IPS-15b (cell line): ENCODE data around the gene MFSD11.
A peak's percentile ranks its signal among the peaks of the same experiment; 100 is the strongest.
"Not testable (repeated sequence)": the region's sequence is repeated elsewhere in the genome, so short reads cannot be mapped to it uniquely, and the experiment has no call there.

Experiments
- H3K27me3 ChIP-seq: one replicate; pipeline ENCODE4 v1.6.1; 2013; ENCODE audit warnings: low read length; ENCODE audit not compliant: control insufficient read depth, insufficient read depth
- H3K36me3 ChIP-seq: one replicate; pipeline ENCODE4 v1.6.1; 2013; ENCODE audit warnings: low read length; ENCODE audit not compliant: control insufficient read depth, insufficient read depth
- H3K4me1 ChIP-seq: one replicate; pipeline ENCODE4 v1.6.1; 2013; ENCODE audit warnings: mild to moderate bottlenecking, low read length; ENCODE audit not compliant: control insufficient read depth, insufficient read depth
- H3K4me3 ChIP-seq: one replicate; pipeline ENCODE4 v1.5.1; 2013; ENCODE audit warnings: low read depth, low read length
- H3K9ac ChIP-seq: one replicate; pipeline ENCODE4 v1.6.1; 2013; ENCODE audit warnings: low read depth, mild to moderate bottlenecking, low read length
- H3K9me3 ChIP-seq: one replicate; pipeline ENCODE4 v1.6.1; 2013; ENCODE audit warnings: mild to moderate bottlenecking, low read length; ENCODE audit not compliant: control insufficient read depth, insufficient read depth

Gene MFSD11

DNA sequence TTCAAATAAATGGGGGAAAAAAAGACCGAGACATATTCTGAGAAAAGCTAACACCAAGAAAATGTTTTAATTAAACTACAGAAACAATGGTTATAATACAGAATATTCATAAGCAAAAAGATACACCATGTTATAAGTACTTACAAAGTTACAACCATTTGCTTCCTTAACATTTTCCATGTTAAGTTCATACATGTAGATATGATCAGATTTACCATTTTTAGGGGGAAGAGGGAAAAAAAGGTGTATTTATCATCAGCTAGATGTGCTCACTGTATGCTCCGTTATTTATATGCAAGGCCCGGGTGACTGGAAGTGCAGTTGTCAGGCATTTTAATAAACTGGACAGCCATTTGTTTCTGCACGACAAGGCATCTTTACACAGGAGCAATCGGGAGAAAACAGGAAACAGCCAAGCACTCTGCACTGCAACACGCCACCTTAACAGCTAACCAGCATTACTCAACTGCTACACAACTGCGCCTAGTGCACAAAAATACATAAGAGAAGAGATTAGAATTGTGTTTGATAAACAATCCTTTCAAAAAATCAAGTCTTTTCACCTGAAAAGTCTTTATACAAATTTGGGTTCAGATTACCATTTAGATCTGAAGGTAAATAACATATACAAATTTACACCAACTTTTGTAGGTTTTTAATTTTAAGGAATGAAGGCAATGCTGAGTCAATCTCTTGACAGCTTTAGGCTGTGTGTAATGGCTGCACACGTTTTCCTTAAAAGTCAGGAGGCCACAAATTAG is 3.7 kb upstream of the MFSD11 start:
- Histone ChIP-seq H3K36me3 (peaks cover 33% of the 10 kb centered on the region), H3K4me3 (peak overlapping the region; percentile 98), H3K27me3 (no peaks in the 10 kb centered on the region), H3K9ac (no peak overlapping the region), H3K4me1 (peaks cover 12% of the 10 kb centered on the region), H3K9me3 (no peaks in the 10 kb centered on the region)

DNA sequence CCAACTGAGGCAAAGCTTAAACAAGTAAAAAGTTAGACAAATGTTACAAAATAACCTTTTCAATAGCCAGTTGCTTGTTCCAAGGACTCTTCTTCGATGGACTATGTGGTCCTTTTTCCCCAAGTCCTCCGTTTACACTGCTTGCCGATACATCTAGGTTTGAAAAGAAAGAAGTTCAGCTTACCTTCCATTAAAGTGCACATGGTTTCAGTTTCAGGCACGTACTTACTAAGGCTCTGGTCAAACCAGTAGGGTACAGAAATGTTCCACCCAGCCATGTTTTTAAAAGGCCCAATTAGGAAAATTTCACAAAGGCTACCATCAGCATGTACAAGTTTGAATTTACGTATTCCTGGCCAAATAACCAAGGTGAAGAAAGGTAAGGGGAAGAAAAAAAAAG is 2.9 kb upstream of the MFSD11 start:
- H3K4me1 ChIP-seq: peaks cover 12% of the 10 kb centered on the region
- no peaks in the 10 kb centered on the region for H3K9me3 ChIP-seq
- H3K9ac ChIP-seq: peak overlapping the region; percentile 99
- peak overlapping the region; percentile 98 for H3K4me3 ChIP-seq
- no peaks in the 10 kb centered on the region for H3K27me3 ChIP-seq
- peaks cover 33% of the 10 kb centered on the region for H3K36me3 ChIP-seq

DNA sequence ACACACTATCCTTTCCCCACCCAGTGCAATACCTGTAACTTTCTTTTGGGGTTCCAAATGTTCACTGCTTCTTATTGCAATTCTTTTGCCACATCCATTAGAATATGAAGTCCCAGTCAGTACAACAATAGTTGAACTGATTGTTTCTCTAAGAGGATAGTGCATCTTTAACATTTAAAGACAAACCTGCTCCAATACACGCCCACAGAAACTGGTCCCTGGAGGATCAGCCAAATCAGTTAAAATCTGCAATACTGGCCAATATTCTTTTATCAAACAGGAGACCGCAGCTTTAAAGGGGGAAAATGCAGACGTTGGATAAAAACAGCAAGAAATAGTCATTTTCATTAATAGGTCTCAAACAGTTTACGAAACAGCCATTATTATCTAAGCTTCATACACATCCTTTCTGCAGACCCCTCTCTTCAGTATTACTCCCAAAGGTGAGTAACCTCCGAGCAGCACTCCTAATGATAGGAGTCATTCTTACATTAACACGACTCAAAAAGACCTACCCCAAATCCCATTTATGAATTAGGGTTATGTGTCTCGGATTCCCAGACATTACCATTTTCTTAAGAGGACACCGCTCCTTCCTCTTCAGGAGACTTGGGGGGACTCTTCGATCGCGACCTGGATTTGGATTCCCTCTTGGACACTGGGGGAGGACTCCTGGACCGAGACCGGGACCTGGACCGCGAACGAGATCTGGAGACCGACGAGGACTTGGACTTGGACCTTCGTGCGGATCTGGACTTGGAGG is 2.2 kb upstream of the MFSD11 start:
- Histone ChIP-seq H3K9me3 (no peaks in the 10 kb centered on the region), H3K36me3 (peaks cover 33% of the 10 kb centered on the region), H3K27me3 (no peaks in the 10 kb centered on the region), H3K4me3 (peak overlapping the region; percentile 98), H3K9ac (peak overlapping the region; percentile 99), H3K4me1 (peaks cover 12% of the 10 kb centered on the region)

DNA sequence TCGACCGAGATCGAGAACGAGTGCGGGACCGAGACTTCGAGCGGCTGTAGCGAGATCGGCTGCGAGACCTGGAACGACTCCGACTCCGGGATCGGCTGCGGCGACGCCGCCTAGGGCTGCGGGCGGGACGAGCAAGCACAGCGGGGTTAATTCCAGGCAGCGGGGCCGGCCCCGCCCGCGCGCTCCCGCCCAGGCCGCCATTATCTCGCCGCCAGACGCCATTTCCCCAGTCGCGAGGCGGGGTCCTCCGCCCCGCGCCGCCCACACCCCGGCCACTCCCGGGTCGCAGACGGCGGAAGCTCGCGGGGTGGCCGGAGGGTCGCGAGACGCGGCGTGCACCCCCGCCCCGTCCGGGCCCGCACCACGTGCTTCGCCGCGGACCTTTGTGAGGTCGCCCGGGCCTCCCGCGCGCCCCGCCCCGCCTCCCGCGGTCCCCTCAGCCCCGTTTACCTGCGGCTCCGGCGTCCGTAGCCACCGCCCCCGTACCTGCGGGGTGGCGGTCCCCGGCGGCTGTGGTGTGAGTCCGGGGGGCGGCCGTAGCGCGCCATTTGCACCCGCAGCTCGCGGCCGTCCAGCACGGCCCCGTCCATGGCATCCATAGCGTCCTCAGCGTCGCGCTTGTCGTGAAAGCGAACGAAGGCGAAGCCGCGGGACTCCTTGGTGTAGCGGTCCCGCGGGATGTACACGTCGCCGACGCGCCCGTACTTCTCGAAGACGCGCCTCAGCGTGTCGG is 1.4 kb upstream of the MFSD11 start:
- Histone ChIP-seq H3K27me3 (no peaks in the 10 kb centered on the region), H3K9ac (peak overlapping the region; percentile 99), H3K4me1 (peaks cover 12% of the 10 kb centered on the region), H3K9me3 (no peaks in the 10 kb centered on the region), H3K4me3 (peak overlapping the region; percentile 98), H3K36me3 (peaks cover 33% of the 10 kb centered on the region)

DNA sequence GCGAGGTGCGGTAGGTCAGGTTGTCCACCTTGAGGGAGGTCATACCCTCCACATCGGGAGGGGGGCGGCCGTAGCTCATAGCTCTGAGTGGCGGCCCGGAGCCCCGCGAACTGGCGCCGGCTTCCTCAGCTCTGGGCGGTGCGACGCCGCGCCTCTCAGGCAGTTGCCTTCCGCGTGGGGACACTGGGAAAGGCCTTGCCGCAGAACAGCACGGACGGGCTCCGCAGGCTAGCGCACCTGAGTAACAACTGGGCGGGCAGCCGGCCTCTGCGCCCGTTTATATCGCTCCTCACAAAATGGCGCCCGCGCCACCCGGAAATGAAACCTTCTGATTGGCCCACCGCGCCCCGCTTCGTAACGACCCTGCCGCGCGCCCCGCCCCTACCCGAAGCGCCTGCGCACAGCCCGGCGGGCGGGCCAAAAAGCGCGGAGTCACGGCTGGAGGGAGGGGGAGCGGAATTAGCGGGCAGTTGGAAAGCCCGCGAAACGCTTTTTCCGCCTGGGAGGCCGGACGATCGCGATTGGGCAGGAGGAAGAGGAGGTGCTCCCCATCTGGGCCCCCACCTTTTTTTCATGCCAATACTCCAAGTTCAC is 740 bp upstream of the MFSD11 start, which contains the start of gene SRSF2:
Gene SRSF2, minus strand, starts transcription at position 250 of the 594 bp plus-strand sequence. Its CDS starts 171 bp downstream, at position 79.
- no peaks in the 10 kb centered on the region for H3K9me3 ChIP-seq
- peaks cover 12% of the 10 kb centered on the region for H3K4me1 ChIP-seq
- H3K9ac ChIP-seq: peak within 1 kb of the TSS; percentile 99
- peaks cover 33% of the 10 kb centered on the region for H3K36me3 ChIP-seq
- peak within 1 kb of the TSS; percentile 98 for H3K4me3 ChIP-seq
- no peaks in the 10 kb centered on the region for H3K27me3 ChIP-seq

DNA sequence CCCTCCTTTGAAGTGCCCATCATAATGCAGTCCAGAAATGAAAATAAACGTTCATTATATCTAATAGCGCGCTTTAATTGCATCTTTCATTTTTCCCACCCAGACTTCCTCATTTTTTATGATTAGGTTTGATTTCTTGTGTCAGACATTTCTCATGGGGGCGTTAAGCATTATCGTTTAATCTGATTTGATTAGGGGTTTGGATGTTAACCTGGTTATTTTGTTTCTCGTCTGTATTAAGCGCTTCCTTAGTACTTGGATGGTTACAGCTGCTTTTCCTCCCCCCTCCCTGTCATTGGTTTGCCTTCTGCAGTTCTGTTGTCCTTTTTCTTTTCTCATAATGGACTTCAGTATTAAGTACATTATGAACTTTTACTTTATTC is 540 bp downstream of the MFSD11 start:
- peaks cover 12% of the 10 kb centered on the region for H3K4me1 ChIP-seq
- peak overlapping the region; percentile 2 for H3K9ac ChIP-seq
- peak overlapping the region; percentile 60 for H3K4me3 ChIP-seq
- H3K27me3 ChIP-seq: no peaks in the 10 kb centered on the region
- H3K36me3 ChIP-seq: peaks cover 31% of the 10 kb centered on the region
- no peaks in the 10 kb centered on the region for H3K9me3 ChIP-seq

DNA sequence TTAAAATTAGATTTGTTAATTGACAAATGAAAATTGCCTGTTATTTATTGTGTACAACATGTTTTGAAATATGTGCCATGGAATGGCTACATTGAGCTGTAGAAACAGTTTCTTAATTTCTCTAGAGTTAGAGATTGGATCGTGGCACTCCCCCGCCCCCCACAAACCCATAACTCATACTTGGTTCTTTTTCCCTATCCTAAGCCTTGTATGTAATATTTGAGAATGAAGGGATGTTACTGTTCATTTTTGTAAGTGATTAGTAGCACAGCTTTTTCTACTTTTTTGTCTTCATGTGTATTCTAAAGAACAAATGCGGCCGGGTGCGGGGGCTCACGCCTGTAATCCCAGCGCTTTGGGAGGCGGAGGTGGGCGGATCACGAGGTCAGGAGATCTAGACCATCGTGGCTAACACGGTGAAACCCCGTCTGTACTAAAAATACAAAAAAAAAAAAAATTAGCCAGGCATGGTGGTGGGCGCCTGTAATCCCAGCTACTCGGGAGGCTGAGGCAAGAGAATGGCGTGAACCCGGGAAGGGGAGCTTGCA is 1.7 kb downstream of the MFSD11 start:
- H3K4me3 ChIP-seq: not testable (repeated sequence)

DNA sequence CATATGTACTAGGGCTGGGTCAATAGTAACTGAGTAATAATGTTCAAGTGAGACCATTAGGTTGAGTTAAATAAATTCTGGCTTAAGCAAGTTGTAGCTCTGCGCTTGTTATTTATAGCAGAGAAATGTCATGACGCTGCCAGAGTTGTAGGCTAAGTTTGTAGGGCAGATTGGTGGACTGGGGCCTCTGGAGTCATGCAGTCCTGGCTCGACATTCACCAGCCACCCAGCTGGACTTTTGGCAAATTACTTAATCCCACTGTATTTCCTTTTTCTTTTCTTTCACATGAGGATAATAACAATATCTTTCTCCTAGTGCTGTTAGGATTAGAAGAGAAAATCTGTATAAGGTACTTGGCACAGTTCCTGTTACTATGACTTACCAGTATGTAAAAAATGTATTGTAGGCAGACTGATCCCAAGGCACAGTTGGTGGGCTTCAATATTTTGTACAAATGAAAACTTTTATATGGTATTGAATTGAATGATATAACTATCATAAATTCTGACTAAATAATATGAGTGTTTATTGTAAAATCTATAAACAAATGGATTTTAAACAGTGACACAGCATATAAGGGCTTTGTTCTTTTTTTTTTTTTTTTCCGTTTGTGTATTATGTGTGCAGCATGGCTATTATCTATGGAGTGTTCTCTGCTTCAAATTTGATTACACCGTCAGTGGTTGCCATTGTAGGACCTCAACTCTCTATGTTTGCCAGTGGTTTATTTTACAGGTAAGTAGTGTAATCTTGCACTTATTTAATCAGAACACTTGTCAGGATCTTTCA is 2.6 kb downstream of the MFSD11 start:
- Histone ChIP-seq H3K4me3 (no peak overlapping the region), H3K9me3 (no peaks in the 10 kb centered on the region), H3K4me1 (peaks cover 5% of the 10 kb centered on the region), H3K9ac (no peak overlapping the region), H3K36me3 (peaks cover 17% of the 10 kb centered on the region), H3K27me3 (no peaks in the 10 kb centered on the region)

More for the DNA sequence above, 1.7 kb downstream of the MFSD11 start:
- H3K9ac ChIP-seq, H3K9me3 ChIP-seq, H3K27me3 ChIP-seq: not testable (repeated sequence)
- H3K4me1 ChIP-seq: peaks cover 12% of the 10 kb centered on the region
- H3K36me3 ChIP-seq: peaks cover 23% of the 10 kb centered on the region

GRCh38 chr17:76742958-76743357 is 5.0 kb downstream of the MFSD11 start:
- H3K36me3 ChIP-seq: peaks cover 5% of the 10 kb centered on the region
- H3K4me1 ChIP-seq: peaks cover 5% of the 10 kb centered on the region
- no peak overlapping the region for H3K9ac ChIP-seq
- H3K4me3 ChIP-seq: no peak overlapping the region
- H3K27me3 ChIP-seq: no peaks in the 10 kb centered on the region
- no peaks in the 10 kb centered on the region for H3K9me3 ChIP-seq

- H3K36me3 ChIP-seq: peaks cover 5% of the 10 kb centered on the region
Observed at GRCh38 chr17:76744747-76745146, 6.8 kb downstream of the MFSD11 start.

More at GRCh38 chr17:76744747-76745146, 6.8 kb downstream of the MFSD11 start:
- Histone ChIP-seq H3K9ac (no peak overlapping the region), H3K4me3 (no peak overlapping the region), H3K4me1 (no peaks in the 10 kb centered on the region), H3K9me3 (no peaks in the 10 kb centered on the region), H3K27me3 (no peaks in the 10 kb centered on the region)
